SKM-1 (cell line): ENCODE data around the gene PPP2R2D.

ENCODE experiments used
- DNase-seq: peaks from one replicate; lab custom pipeline; 2025; ENCODE audit not compliant: unreplicated experiment; lab: John Stamatoyannopoulos, UW

PPP2R2D gene

GRCh38 chr10:131994435-131994834 is 93.6 kb downstream of the PPP2R2D start:
- no peak for DNase-seq

GRCh38 chr10:131996466-131997365 is 95.9 kb downstream of the PPP2R2D start:
- no peak for DNase-seq

- no peak for DNase-seq
Measured at GRCh38 chr10:131997366-131998049, 96.7 kb downstream of the PPP2R2D start.

- no peak for DNase-seq
Measured at GRCh38 chr10:131998050-131998844, 97.4 kb downstream of the PPP2R2D start.

- no peak for DNase-seq
Measured at GRCh38 chr10:131998845-131999681, 98.3 kb downstream of the PPP2R2D start.

- DNase-seq: no peak
Measured at GRCh38 chr10:132001238-132001972, 100.6 kb downstream of the PPP2R2D start.

GRCh38 chr10:132002004-132002403 is 101.2 kb downstream of the PPP2R2D start:
- no peak for DNase-seq

GRCh38 chr10:132003282-132003924 is 102.6 kb downstream of the PPP2R2D start:
- DNase-seq: no peak

- no peak for DNase-seq
Measured at GRCh38 chr10:132004052-132004451, 103.2 kb downstream of the PPP2R2D start.

- no peak for DNase-seq
Measured at GRCh38 chr10:132005147-132005546, 104.3 kb downstream of the PPP2R2D start.

- no peak for DNase-seq
Measured at GRCh38 chr10:132006966-132007365, 106.2 kb downstream of the PPP2R2D start.

GRCh38 chr10:132007681-132008080 is 106.9 kb downstream of the PPP2R2D start:
- DNase-seq: no peak
